Epithelial cell of proximal tubule (primary cell): ENCODE data around the gene DPP10. TPM values are rescaled to one million over a fixed set of nuclear protein-coding genes. Genes with fewer than 3 reads are reported as not detected.

Experiments
- DNase-seq: peaks from one replicate; pipeline ENCODE4 v3.0.0-alpha.2; 2011; ENCODE audit warnings: low read depth
- H3K4me3 ChIP-seq: 2 replicates; pipeline ENCODE4 v1.5.1; 2011; ENCODE audit warnings: low read depth, mild to moderate bottlenecking, low read length
- total RNA-seq: library from RNA; depleted of rRNA; stranded (reverse); fragments of >200 nt; gene quantifications from 2 replicates; pipeline ENCODE4 v1.2.3, GENCODE V29; 2015
- TF ChIP-seq, protein P1 (sequence below): conservative IDR thresholded peaks from 2 replicates; pipeline ENCODE4 v1.5.1; 2012; ENCODE audit warnings: low read depth, mild to moderate bottlenecking, low read length

The DPP10 gene
- total RNA-seq, 1 donor from 2014 or later: 0.06 TPM

DNA sequence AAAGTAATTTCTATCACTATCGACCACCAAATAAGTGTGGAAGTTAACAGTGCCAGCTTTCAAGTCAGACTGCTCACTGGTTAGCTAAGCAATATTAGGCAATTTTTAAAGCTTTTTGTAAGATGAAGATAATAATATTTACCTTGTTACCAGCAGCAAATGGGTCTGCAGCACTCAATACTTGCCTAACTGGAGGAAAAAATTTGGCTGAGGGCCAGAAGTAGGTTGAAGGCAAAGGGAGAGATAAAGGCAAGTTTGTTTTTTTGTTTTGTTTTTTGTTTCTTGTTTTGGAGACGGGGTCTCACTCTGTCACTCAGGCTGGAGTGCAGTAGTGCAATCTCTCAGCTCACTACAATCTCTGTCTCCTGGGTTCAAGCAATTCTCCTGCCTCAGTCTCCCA is 675.9 kb downstream of the DPP10 start:
- no peak for DNase-seq
- no peak overlapping the region for H3K4me3 ChIP-seq
- TF ChIP-seq, protein P1, sequence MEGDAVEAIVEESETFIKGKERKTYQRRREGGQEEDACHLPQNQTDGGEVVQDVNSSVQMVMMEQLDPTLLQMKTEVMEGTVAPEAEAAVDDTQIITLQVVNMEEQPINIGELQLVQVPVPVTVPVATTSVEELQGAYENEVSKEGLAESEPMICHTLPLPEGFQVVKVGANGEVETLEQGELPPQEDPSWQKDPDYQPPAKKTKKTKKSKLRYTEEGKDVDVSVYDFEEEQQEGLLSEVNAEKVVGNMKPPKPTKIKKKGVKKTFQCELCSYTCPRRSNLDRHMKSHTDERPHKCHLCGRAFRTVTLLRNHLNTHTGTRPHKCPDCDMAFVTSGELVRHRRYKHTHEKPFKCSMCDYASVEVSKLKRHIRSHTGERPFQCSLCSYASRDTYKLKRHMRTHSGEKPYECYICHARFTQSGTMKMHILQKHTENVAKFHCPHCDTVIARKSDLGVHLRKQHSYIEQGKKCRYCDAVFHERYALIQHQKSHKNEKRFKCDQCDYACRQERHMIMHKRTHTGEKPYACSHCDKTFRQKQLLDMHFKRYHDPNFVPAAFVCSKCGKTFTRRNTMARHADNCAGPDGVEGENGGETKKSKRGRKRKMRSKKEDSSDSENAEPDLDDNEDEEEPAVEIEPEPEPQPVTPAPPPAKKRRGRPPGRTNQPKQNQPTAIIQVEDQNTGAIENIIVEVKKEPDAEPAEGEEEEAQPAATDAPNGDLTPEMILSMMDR: no peak

DNA sequence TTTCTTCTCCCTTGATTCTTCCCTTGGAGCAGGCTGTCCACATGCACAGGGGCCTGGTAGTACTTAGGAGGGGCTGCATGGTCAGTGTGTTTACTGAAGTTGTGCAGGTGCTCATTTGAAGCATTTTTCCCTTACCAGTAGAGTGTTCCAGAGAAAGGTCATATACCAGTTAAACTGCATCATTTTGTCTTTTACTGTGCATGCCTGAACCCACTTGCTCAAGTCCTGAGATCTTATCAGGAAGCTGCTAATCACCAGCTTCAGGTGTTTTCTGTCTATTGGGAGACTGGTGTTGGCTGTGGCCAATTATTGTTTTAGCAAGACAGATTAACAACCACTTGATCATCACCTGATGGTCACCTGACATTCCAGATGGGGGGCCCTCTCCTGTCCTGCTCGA is 676.6 kb downstream of the DPP10 start:
- no peak for DNase-seq
- TF ChIP-seq, protein P1: no peak
- no peak overlapping the region for H3K4me3 ChIP-seq

DNA sequence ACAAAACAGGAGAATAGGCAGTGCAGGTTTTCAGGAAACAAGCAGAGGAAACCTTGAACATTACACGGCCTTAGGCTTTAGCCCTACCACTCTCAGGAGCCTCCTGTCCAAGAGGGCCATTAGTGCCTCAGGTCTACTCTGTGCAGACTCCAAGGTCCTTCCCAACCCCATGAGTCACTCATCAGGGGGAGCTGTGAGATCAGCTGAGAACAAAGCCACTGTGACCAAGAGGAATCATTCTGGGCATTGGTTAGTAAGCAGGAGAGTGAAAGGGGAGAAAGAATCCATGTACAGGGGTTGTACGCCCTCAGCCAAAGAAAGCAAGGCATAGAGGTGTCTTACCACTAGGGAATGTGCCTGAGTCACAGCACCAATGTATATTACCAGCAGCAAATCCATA is 680.3 kb downstream of the DPP10 start:
- H3K4me3 ChIP-seq: no peak overlapping the region
- TF ChIP-seq, protein P1: no peak
- no peak for DNase-seq

DNA sequence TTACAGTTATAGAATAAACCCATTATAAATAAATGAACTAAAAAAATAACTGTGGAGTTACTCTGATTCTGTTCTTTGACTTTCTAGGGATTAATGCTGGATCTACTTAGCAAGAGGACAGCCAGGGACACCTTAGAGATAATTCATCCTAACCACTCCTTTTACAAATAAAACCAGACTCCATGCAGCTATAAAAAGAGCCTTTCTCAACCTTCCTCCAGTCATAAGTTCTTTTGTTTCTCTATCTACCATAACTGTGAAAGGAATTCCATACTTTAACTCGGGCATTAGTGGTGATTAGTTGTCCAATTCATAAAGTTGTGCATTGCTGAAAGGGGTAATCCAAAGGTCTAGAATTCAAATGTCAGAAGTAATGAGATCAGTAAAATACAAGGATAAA is 682.4 kb downstream of the DPP10 start:
- DNase-seq: no peak
- H3K4me3 ChIP-seq: no peak overlapping the region
- TF ChIP-seq, protein P1: no peak

DNA sequence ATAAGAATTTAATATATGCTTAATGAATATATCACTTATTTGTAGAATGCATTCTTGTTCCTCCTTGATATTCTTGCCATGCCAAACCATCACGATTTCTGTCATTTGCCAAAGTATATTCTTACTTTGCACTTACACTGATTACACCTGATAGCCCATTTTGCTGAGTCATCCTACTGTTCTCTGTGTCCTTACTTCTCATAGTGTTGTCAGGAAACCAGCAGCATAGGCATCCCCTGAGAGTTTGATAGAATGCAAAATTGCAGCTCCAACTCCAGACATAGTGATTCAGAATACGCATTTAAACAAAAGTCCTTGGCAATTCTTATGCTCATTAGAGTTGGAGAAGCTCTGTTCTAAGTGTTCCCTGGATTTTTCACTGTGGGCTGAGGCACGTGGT is 687.1 kb downstream of the DPP10 start:
- DNase-seq: no peak
- no peak overlapping the region for H3K4me3 ChIP-seq
- TF ChIP-seq, protein P1: no peak

DNA sequence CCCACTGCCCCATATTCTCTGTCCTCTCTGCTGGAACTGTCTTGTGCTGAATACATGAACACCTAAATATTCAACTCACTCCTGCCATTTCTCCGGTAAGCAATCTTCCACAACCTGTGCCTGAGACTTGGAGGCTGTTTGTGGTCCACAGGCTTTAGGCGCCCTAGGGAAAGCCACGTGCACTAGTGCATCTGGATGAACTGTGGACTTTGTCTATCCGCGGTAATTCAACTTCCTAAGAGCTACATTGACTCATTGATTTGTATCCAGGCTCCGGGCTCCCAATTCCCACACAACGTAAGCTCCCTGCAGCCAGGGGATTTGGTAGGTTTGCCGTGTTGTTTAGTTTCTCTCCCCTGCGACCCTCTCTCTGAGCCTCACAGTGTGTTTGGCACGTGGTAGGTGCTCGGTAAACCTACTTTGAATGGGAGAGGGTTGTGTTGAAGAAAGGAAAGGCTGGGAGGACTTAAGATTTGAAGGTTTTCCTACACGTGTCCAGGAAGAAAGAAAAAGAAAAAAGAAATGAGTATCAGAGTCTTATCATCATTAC is 718.2 kb downstream of the DPP10 start:
- no peak for DNase-seq
- TF ChIP-seq, protein P1: no peak

DNA sequence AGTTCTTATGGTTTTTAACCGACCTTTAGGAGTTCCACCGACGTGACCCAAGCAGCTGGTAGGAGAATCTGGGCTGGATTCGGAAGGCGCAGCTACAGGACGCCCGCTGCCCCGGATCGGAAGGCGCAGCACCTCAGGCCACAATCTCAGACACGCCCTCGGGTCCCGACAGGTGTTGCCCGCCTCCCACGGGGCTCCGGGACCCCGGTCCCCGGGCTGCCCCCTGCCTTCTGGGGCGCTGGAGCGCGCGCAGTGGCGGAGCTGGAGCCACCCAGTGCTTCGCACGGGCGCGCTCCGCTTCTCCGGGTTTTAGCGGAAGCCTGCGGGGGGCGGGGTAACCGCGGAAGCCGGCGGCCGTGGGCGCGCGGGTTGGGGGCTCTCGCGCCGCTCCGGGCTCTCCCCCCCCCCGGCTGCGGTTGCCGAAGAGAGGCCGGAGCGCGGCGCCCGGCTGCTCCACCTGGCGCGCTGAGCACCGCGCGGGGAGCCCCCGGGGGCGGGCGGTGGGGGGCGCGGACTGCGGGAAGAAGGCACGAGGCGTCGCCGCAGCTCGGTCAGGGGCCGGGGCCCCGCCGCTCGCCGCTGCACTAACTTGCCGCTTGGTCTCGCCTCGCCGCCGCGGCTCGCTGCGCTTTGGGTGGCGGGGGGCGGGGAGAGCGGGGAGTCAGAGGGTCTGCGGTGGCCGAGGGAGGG is 718.8 kb downstream of the DPP10 start:
- H3K4me3 ChIP-seq: no peak overlapping the region
- no peak for DNase-seq
- TF ChIP-seq, protein P1: no peak

More for the DNA sequence above, 718.2 kb downstream of the DPP10 start:
- no peak overlapping the region for H3K4me3 ChIP-seq
